ENCODE data around the gene ECHS1.
"Not testable (repeated sequence)": the region's sequence is repeated elsewhere in the genome, so short reads cannot be mapped to it uniquely, and the experiment has no call there.

The ECHS1 gene

GRCh38 chr10:133377025-133377817, 4.1 kb upstream of the ECHS1 start:
- DNase-seq, result no peak

- DNase-seq, result not testable (repeated sequence)
These were observed 3.0 kb upstream of the ECHS1 start for GRCh38 chr10:133376183-133376582.

- DNase-seq, result no peak
These were observed 2.4 kb upstream of the ECHS1 start for GRCh38 chr10:133375357-133376115.

- no peak for DNase-seq
These were observed 647 bp downstream of the ECHS1 start for GRCh38 chr10:133372507-133372906.

- no peak for DNase-seq
These were observed 2.9 kb downstream of the ECHS1 start for GRCh38 chr10:133370030-133370786.

GRCh38 chr10:133368153-133368552, 5.0 kb downstream of the ECHS1 start:
- DNase-seq, result no peak

- DNase-seq, result not testable (repeated sequence)
These were observed 5.7 kb downstream of the ECHS1 start for GRCh38 chr10:133367461-133367860.

- DNase-seq, result no peak
These were observed 6.4 kb downstream of the ECHS1 start for GRCh38 chr10:133366751-133367150.

GRCh38 chr10:133366130-133366478, 7.0 kb downstream of the ECHS1 start:
- DNase-seq, result no peak

- DNase-seq, result no peak
These were observed 7.6 kb downstream of the ECHS1 start for GRCh38 chr10:133365461-133366129.

GRCh38 chr10:133364645-133365431, 8.3 kb downstream of the ECHS1 start:
- DNase-seq, result no peak

GRCh38 chr10:133362846-133363245, 10.3 kb downstream of the ECHS1 start:
- DNase-seq, result no peak

GRCh38 chr10:133361773-133362441, 11.2 kb downstream of the ECHS1 start:
- no peak for DNase-seq

- no peak for DNase-seq
These were observed 11.9 kb downstream of the ECHS1 start for GRCh38 chr10:133361227-133361626.

GRCh38 chr10:133359972-133360610, 13.1 kb downstream of the ECHS1 start:
- DNase-seq, result no peak

GRCh38 chr10:133359554-133359971, 13.6 kb downstream of the ECHS1 start:
- DNase-seq, result no peak

GRCh38 chr10:133358925-133359310, 14.2 kb downstream of the ECHS1 start:
- DNase-seq, result no peak

GRCh38 chr10:133358162-133358924, 14.8 kb downstream of the ECHS1 start:
- DNase-seq, result no peak

- peak; percentile 77 for DNase-seq
These were observed 15.6 kb downstream of the ECHS1 start, which contains the start of gene FUOM for GRCh38 chr10:133357285-133358161. TSS of gene FUOM (minus strand) at chr10:133358019. CDS start at chr10:133358007, 12 bp downstream.

Data from activated naive CD4-positive, alpha-beta T cell treated with anti-CD3 and anti-CD28 coated beads, Interleukin-2, amount 50 U/mL, for 16 hours (primary cell).